ENCODE measurements around the gene EEIG2. TPM values are rescaled to one million over a fixed set of nuclear protein-coding genes. Genes with fewer than 3 reads are reported as not detected.

EEIG2 gene
- total RNA-seq, 1 donor from 2014 or later, result 25.4 TPM

GRCh38 chr1:108593448-108593847 is 33.5 kb downstream of the EEIG2 start:
- H3K4me3 Mint-ChIP-seq (ENCODE audit: low read depth), result no peak overlapping the region
- H3K27ac Mint-ChIP-seq, result no peak overlapping the region
- intact Hi-C loops (cut with micrococcal nuclease), result loop anchor here (2.0 to 5.0 kb wide), 2 partner anchors 23 to 41 kb away; no protein-coding TSS in a partner anchor
- peaks cover 25% of the 10 kb centered on the region for H3K36me3 Mint-ChIP-seq (ENCODE audit: low read depth)
- H3K27me3 Mint-ChIP-seq (ENCODE audit: low read depth), result no peaks in the 10 kb centered on the region
- no peaks in the 10 kb centered on the region for H3K9me3 Mint-ChIP-seq
- DNase-seq (ENCODE audit: low spot score), result no peak
- H3K4me1 Mint-ChIP-seq (ENCODE audit: low read depth), result peaks cover 51% of the 10 kb centered on the region

- H3K4me1 Mint-ChIP-seq (ENCODE audit: low read depth), result peaks cover 37% of the 10 kb centered on the region
- H3K27ac Mint-ChIP-seq, result no peak overlapping the region
- no peaks in the 10 kb centered on the region for H3K9me3 Mint-ChIP-seq
- DNase-seq (ENCODE audit: low spot score), result no peak
- H3K4me3 Mint-ChIP-seq (ENCODE audit: low read depth), result no peak overlapping the region
- intact Hi-C loops (cut with micrococcal nuclease), result no loop called here
- H3K27me3 Mint-ChIP-seq (ENCODE audit: low read depth), result no peaks in the 10 kb centered on the region
- H3K36me3 Mint-ChIP-seq (ENCODE audit: low read depth), result peaks cover 21% of the 10 kb centered on the region
Measured at GRCh38 chr1:108595507-108595906, 35.6 kb downstream of the EEIG2 start.

GRCh38 chr1:108597041-108597440 is 37.1 kb downstream of the EEIG2 start:
- Mint-ChIP-seq H3K36me3 (ENCODE audit: low read depth) (peaks cover 23% of the 10 kb centered on the region), H3K4me1 (ENCODE audit: low read depth) (peaks cover 29% of the 10 kb centered on the region), H3K9me3 (no peaks in the 10 kb centered on the region), H3K27ac (no peak overlapping the region), H3K4me3 (ENCODE audit: low read depth) (no peak overlapping the region), H3K27me3 (ENCODE audit: low read depth) (no peaks in the 10 kb centered on the region)
- intact Hi-C loops (cut with micrococcal nuclease), result no loop called here
- no peak for DNase-seq (ENCODE audit: low spot score)

GRCh38 chr1:108598340-108598739 is 38.4 kb downstream of the EEIG2 start:
- no peak overlapping the region for H3K4me3 Mint-ChIP-seq (ENCODE audit: low read depth)
- intact Hi-C loops (cut with micrococcal nuclease), result no loop called here
- H3K36me3 Mint-ChIP-seq (ENCODE audit: low read depth), result peaks cover 17% of the 10 kb centered on the region
- DNase-seq (ENCODE audit: low spot score), result no peak
- peaks cover 21% of the 10 kb centered on the region for H3K4me1 Mint-ChIP-seq (ENCODE audit: low read depth)
- H3K9me3 Mint-ChIP-seq, result no peaks in the 10 kb centered on the region
- H3K27ac Mint-ChIP-seq, result no peak overlapping the region
- H3K27me3 Mint-ChIP-seq (ENCODE audit: low read depth), result no peaks in the 10 kb centered on the region

GRCh38 chr1:108600504-108600903 is 40.6 kb downstream of the EEIG2 start:
- intact Hi-C loops (cut with micrococcal nuclease), result no loop called here
- no peak for DNase-seq (ENCODE audit: low spot score)
- peaks cover 9% of the 10 kb centered on the region for H3K4me1 Mint-ChIP-seq (ENCODE audit: low read depth)
- H3K36me3 Mint-ChIP-seq (ENCODE audit: low read depth), result peaks cover 11% of the 10 kb centered on the region
- H3K9me3 Mint-ChIP-seq, result no peaks in the 10 kb centered on the region
- no peak overlapping the region for H3K4me3 Mint-ChIP-seq (ENCODE audit: low read depth)
- H3K27me3 Mint-ChIP-seq (ENCODE audit: low read depth), result no peaks in the 10 kb centered on the region
- no peak overlapping the region for H3K27ac Mint-ChIP-seq

GRCh38 chr1:108601708-108602410 is 42.0 kb downstream of the EEIG2 start:
- Mint-ChIP-seq H3K27me3 (ENCODE audit: low read depth) (no peaks in the 10 kb centered on the region), H3K36me3 (ENCODE audit: low read depth) (peaks cover 14% of the 10 kb centered on the region), H3K4me1 (ENCODE audit: low read depth) (peaks cover 4% of the 10 kb centered on the region), H3K9me3 (no peaks in the 10 kb centered on the region), H3K27ac (no peak overlapping the region), H3K4me3 (ENCODE audit: low read depth) (no peak overlapping the region)
- no peak for DNase-seq (ENCODE audit: low spot score)
- intact Hi-C loops (cut with micrococcal nuclease), result no loop called here

- no peak overlapping the region for H3K27ac Mint-ChIP-seq
- intact Hi-C loops (cut with micrococcal nuclease), result no loop called here
- H3K4me3 Mint-ChIP-seq (ENCODE audit: low read depth), result no peak overlapping the region
- DNase-seq (ENCODE audit: low spot score), result no peak
- H3K27me3 Mint-ChIP-seq (ENCODE audit: low read depth), result no peaks in the 10 kb centered on the region
- no peaks in the 10 kb centered on the region for H3K9me3 Mint-ChIP-seq
- peaks cover 29% of the 10 kb centered on the region for H3K36me3 Mint-ChIP-seq (ENCODE audit: low read depth)
- peaks cover 8% of the 10 kb centered on the region for H3K4me1 Mint-ChIP-seq (ENCODE audit: low read depth)
Measured at GRCh38 chr1:108605633-108606032, 45.7 kb downstream of the EEIG2 start.

- DNase-seq (ENCODE audit: low spot score), result no peak
- no peaks in the 10 kb centered on the region for H3K9me3 Mint-ChIP-seq
- H3K27me3 Mint-ChIP-seq (ENCODE audit: low read depth), result no peaks in the 10 kb centered on the region
- H3K4me1 Mint-ChIP-seq (ENCODE audit: low read depth), result peaks cover 8% of the 10 kb centered on the region
- H3K4me3 Mint-ChIP-seq (ENCODE audit: low read depth), result no peak overlapping the region
- intact Hi-C loops (cut with micrococcal nuclease), result no loop called here
- H3K27ac Mint-ChIP-seq, result no peak overlapping the region
- peaks cover 27% of the 10 kb centered on the region for H3K36me3 Mint-ChIP-seq (ENCODE audit: low read depth)
Measured at GRCh38 chr1:108606478-108606877, 46.6 kb downstream of the EEIG2 start.

- intact Hi-C loops (cut with micrococcal nuclease), result no loop called here
- H3K36me3 Mint-ChIP-seq (ENCODE audit: low read depth), result peaks cover 22% of the 10 kb centered on the region
- H3K4me3 Mint-ChIP-seq (ENCODE audit: low read depth), result no peak overlapping the region
- DNase-seq (ENCODE audit: low spot score), result no peak
- no peaks in the 10 kb centered on the region for H3K9me3 Mint-ChIP-seq
- H3K4me1 Mint-ChIP-seq (ENCODE audit: low read depth), result peaks cover 8% of the 10 kb centered on the region
- H3K27ac Mint-ChIP-seq, result no peak overlapping the region
- H3K27me3 Mint-ChIP-seq (ENCODE audit: low read depth), result no peaks in the 10 kb centered on the region
Measured at GRCh38 chr1:108609483-108610049, 49.7 kb downstream of the EEIG2 start.

Other genes with a start within 250 kb of the EEIG2 start
- gene NBPF6, start 109.8 kb upstream of the EEIG2 start, total RNA-seq, result 0.23 and 0.50 TPM in 2 replicates
- 16.5 and 17.7 TPM in 2 replicates for gene HENMT1, start 101.0 kb downstream of the EEIG2 start, total RNA-seq
- 86.7 and 88.5 TPM in 2 replicates for gene PRPF38B, start 132.2 kb downstream of the EEIG2 start, total RNA-seq
- 0.05 TPM in 1 of 2 replicates, not detected in the other for gene FNDC7, start 152.8 kb downstream of the EEIG2 start, total RNA-seq
- 46.5 and 51.7 TPM in 2 replicates for gene STXBP3, start 186.6 kb downstream of the EEIG2 start, total RNA-seq